OCI-LY1 (cell line): ENCODE results near the gene OR5K4.

Source experiments
- EZH2 ChIP-seq: fragments of 200-600 bp; sonication (generic), shearing (Covaris generic); IDR thresholded peaks from 2 replicates; pipeline ENCODE4 v1.8.0; 2017; ENCODE audit warnings: borderline replicate concordance, mixed run types, mild to moderate bottlenecking, antibody characterized with exemption, low read length, moderate library complexity, mixed read lengths
- TF ChIP-seq, protein P1 (sequence below): fragments of 200-600 bp; sonication (generic), shearing (Covaris generic); IDR thresholded peaks from 2 replicates; pipeline ENCODE4 v1.5.1; 2017; ENCODE audit warnings: mild to moderate bottlenecking, antibody characterized with exemption, low read length, moderate library complexity, mixed read lengths

GRCh38 chr3:98367464-98368246 is 14.0 kb downstream of the OR5K4 start:
- TF ChIP-seq, protein P1, sequence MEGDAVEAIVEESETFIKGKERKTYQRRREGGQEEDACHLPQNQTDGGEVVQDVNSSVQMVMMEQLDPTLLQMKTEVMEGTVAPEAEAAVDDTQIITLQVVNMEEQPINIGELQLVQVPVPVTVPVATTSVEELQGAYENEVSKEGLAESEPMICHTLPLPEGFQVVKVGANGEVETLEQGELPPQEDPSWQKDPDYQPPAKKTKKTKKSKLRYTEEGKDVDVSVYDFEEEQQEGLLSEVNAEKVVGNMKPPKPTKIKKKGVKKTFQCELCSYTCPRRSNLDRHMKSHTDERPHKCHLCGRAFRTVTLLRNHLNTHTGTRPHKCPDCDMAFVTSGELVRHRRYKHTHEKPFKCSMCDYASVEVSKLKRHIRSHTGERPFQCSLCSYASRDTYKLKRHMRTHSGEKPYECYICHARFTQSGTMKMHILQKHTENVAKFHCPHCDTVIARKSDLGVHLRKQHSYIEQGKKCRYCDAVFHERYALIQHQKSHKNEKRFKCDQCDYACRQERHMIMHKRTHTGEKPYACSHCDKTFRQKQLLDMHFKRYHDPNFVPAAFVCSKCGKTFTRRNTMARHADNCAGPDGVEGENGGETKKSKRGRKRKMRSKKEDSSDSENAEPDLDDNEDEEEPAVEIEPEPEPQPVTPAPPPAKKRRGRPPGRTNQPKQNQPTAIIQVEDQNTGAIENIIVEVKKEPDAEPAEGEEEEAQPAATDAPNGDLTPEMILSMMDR: no peak
- no peak for TF ChIP-seq EZH2
